ENCODE results near the gene BARHL1.

DNA sequence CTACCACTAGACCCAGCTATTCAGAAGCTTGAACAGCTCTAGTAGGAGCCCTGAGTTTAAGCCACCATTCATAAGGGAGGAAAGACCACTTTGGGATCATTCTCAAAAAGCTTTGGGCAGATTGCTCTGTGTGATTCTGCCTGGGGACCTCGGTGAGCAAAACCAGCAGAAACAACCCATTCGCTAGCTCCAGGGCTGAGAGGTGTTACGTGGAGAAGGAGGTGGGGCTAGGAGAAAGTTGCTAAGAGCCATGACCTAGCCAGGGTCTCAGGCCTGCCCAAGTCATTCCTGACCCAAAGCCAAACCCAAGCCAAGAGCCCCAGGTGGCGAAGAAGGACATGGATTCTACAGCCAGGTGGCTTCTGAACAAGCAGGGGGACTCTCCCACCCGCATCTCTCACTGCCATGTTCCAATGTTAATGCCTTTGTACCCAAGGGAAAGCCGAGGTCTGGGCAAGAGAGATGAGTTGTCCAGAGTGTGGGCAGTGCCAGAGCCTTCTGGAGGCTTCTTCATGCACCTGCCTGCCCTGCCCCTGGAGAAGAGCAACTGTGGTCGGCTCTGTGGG, 4.0 kb upstream of the BARHL1 start:
- TF ChIP-seq, protein P1, sequence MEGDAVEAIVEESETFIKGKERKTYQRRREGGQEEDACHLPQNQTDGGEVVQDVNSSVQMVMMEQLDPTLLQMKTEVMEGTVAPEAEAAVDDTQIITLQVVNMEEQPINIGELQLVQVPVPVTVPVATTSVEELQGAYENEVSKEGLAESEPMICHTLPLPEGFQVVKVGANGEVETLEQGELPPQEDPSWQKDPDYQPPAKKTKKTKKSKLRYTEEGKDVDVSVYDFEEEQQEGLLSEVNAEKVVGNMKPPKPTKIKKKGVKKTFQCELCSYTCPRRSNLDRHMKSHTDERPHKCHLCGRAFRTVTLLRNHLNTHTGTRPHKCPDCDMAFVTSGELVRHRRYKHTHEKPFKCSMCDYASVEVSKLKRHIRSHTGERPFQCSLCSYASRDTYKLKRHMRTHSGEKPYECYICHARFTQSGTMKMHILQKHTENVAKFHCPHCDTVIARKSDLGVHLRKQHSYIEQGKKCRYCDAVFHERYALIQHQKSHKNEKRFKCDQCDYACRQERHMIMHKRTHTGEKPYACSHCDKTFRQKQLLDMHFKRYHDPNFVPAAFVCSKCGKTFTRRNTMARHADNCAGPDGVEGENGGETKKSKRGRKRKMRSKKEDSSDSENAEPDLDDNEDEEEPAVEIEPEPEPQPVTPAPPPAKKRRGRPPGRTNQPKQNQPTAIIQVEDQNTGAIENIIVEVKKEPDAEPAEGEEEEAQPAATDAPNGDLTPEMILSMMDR (IDR thresholded peaks at IDR 0.05 in 2 of 3, conservative IDR thresholded peaks at IDR 0.05 in 1 of 3; ENCODE audit: insufficient read depth in 2 of 3, low read depth in 1 of 3, low read length in 3 of 3): no peak
- TF ChIP-seq MYC (IDR thresholded peaks at IDR 0.05; ENCODE audit: low read depth, low read length) (no peak), MYC (CRISPR knock-in tag; IDR thresholded peaks at IDR 0.05; ENCODE audit: borderline replicate concordance, low read depth) (no peak), HNRNPL (IDR thresholded peaks at IDR 0.05; ENCODE audit: low read depth, low read length) (no peak), EP300 (IDR thresholded peaks at IDR 0.05; ENCODE audit: low read length) (no peak), POLR2A (conservative IDR thresholded peaks at IDR 0.05) (no peak), NFE2L1 (tag; IDR thresholded peaks at IDR 0.05; ENCODE audit: borderline replicate concordance, low read depth) (no peak), ZNF3 (CRISPR knock-in tag; IDR thresholded peaks at IDR 0.05) (no peak)
- TF ChIP-seq, protein P2, sequence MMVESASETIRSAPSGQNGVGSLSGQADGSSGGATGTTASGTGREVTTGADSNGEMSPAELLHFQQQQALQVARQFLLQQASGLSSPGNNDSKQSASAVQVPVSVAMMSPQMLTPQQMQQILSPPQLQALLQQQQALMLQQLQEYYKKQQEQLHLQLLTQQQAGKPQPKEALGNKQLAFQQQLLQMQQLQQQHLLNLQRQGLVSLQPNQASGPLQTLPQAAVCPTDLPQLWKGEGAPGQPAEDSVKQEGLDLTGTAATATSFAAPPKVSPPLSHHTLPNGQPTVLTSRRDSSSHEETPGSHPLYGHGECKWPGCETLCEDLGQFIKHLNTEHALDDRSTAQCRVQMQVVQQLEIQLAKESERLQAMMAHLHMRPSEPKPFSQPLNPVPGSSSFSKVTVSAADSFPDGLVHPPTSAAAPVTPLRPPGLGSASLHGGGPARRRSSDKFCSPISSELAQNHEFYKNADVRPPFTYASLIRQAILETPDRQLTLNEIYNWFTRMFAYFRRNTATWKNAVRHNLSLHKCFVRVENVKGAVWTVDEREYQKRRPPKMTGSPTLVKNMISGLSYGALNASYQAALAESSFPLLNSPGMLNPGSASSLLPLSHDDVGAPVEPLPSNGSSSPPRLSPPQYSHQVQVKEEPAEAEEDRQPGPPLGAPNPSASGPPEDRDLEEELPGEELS (CRISPR knock-in tag; IDR thresholded peaks at IDR 0.05; ENCODE audit: borderline replicate concordance): no peak

All from K562 (cell line).